Subcutaneous preadipocyte (primary cell): ENCODE data around the gene CPSF4L. TPM values are rescaled to one million over a fixed set of nuclear protein-coding genes. Genes with fewer than 3 reads are reported as not detected.

Experiments used
- total RNA-seq: library from RNA; depleted of rRNA; stranded (reverse); fragments of >200 nt; gene quantifications from 2 replicates; pipeline ENCODE4 v1.2.3, GENCODE V29; 2012

Gene CPSF4L
- total RNA-seq: not detected in 2 replicates

GRCh38 chr17:73261617-73261951 is at the start of gene CPSF4L:
Gene CPSF4L (minus strand): TSS chr17:73261880. CDS start chr17:73261818, 62 bp downstream.

Other genes starting within 250 kb of the CPSF4L start
- 11.0 and 12.9 TPM in 2 replicates for gene SLC39A11, start 169.2 kb downstream of the CPSF4L start, total RNA-seq
- gene SSTR2, start 96.9 kb downstream of the CPSF4L start, total RNA-seq: not detected in 2 replicates
- 15.4 and 26.6 TPM in 2 replicates for gene COG1, start 68.8 kb downstream of the CPSF4L start, total RNA-seq
- gene CDC42EP4, start 50.1 kb upstream of the CPSF4L start, total RNA-seq: 40.1 and 73.7 TPM in 2 replicates